Transverse colon (tissue), 3 donors: Measurements from ENCODE around the gene ZDHHC11.

Source experiments
- POLR2A ChIP-seq: fragments of 450-650 bp; IDR thresholded peaks from one replicate; pipeline ENCODE4 v1.6.1; 2016; ENCODE audit warnings: antibody characterized with exemption, mild to moderate bottlenecking, moderate library complexity
- POLR2AphosphoS5 ChIP-seq, 3 donors: sonication (generic); formaldehyde crosslinking; IDR thresholded peaks; one replicate each; pipeline ENCODE4 v1.6.1; 2016; ENCODE audit warnings: antibody characterized with exemption in 3 of 3

GRCh38 chr5:757346-757930 lies 93.3 kb downstream of the ZDHHC11 start:
- TF ChIP-seq POLR2A = no peak
- no peak for TF ChIP-seq POLR2AphosphoS5 (IDR thresholded peaks at IDR 0.05)
